ENCODE measurements around the gene C1R. TPM values are rescaled to one million over a fixed set of nuclear protein-coding genes. Genes with fewer than 3 reads are reported as not detected.
"Not testable (repeated sequence)": the region's sequence is repeated elsewhere in the genome, so short reads cannot be mapped to it uniquely, and the experiment has no call there.

Gene C1R
- total RNA-seq, 2 experiments from 2014 or later = 0.30 TPM; not detected in 1

DNA sequence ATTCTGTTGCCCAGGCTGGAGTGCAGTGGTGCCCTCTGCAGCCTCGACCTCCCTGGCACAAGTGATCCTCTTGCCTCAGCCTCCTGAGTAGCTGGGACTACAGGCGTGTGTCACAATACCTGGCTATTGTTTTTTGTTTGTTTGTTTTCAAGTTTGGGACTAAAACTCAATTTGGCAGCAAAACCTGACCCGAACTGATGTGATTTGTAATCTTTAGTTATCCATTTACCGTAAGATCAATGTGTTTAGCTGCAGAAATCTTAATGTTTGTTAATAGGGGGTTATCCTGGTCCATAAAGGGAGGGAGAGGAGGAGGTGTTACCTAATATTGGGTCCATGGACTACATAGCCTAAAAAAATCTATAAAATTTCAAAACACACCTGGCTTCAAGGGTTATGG lies 32.5 kb downstream of the C1R start:
- POLR2A ChIA-PET = no interaction called here
- Histone ChIP-seq H3K27ac (ENCODE audit: low read depth, low read length, poor library complexity, severe bottlenecking) (no peak overlapping the region), H3K4me2 (ENCODE audit: low read length) (no peak overlapping the region), H3K4me3 (ENCODE audit: low read depth, low read length, poor library complexity, severe bottlenecking) (no peak overlapping the region), H3K79me2 (ENCODE audit: insufficient read depth, low read depth, low read length) (no peaks in the 10 kb centered on the region), H4K20me1 (ENCODE audit: insufficient read depth, low read length) (no peaks in the 10 kb centered on the region), H3K9me2 (ENCODE audit: insufficient read depth, low read length) (no peaks in the 10 kb centered on the region), H3K4me1 (ENCODE audit: insufficient read depth, low read length, poor library complexity, severe bottlenecking) (no peaks in the 10 kb centered on the region), H3K36me3 (ENCODE audit: insufficient read depth, low read length) (no peaks in the 10 kb centered on the region), H3K9me3 (ENCODE audit: low read length) (no peaks in the 10 kb centered on the region), H2AFZ (ENCODE audit: low read length) (no peak overlapping the region)
- CTCF ChIA-PET (ENCODE audit: unreplicated experiment) = no interaction called here
- no peak for TF ChIP-seq EZH2phosphoT487 (IDR thresholded peaks at IDR 0.05; ENCODE audit: borderline replicate concordance, low read depth, low read length)
- TF ChIP-seq, protein P1, sequence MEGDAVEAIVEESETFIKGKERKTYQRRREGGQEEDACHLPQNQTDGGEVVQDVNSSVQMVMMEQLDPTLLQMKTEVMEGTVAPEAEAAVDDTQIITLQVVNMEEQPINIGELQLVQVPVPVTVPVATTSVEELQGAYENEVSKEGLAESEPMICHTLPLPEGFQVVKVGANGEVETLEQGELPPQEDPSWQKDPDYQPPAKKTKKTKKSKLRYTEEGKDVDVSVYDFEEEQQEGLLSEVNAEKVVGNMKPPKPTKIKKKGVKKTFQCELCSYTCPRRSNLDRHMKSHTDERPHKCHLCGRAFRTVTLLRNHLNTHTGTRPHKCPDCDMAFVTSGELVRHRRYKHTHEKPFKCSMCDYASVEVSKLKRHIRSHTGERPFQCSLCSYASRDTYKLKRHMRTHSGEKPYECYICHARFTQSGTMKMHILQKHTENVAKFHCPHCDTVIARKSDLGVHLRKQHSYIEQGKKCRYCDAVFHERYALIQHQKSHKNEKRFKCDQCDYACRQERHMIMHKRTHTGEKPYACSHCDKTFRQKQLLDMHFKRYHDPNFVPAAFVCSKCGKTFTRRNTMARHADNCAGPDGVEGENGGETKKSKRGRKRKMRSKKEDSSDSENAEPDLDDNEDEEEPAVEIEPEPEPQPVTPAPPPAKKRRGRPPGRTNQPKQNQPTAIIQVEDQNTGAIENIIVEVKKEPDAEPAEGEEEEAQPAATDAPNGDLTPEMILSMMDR (conservative IDR thresholded peaks at IDR 0.05; ENCODE audit: low read length) = no peak
- no peak for DNase-seq (ENCODE audit: low spot score)
- intact Hi-C loops (cut with micrococcal nuclease; ENCODE audit: unreplicated experiment) = no loop called here
- no TSS peak for BruUV-seq (replicated peaks)

DNA sequence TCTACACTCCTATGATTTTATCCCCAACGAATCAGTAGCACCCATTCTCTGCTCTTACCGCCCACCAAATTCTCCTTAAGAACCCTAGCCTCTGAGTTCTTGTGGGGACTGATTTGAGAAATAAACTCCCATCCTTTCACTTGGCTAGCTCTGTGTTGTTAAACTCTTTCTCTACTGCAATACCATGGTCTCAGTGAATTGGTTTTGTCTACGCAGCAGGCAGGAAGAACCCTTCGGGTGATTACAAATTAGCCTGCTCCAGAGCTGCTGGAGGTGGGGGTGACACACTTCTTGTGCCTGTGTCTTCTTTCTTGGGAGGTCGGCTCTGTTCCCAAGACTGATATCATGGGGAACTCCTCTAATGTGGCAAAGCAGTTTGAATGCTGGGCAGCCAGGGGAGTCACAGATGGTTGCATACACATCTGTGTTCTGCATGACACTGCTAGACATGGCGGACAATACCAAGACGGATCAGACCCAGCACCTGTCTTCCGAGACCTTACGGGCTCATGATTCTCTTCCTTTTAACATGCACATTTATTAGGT lies 33.3 kb downstream of the C1R start:
- no peak overlapping the region for H2AFZ ChIP-seq (ENCODE audit: low read length)
- intact Hi-C loops (cut with micrococcal nuclease; ENCODE audit: unreplicated experiment) = no loop called here
- ChIA-PET POLR2A (interaction anchor here (0.7 kb wide), 1 partner anchor 81 kb away, joined by 4 read pairs; no protein-coding TSS in a partner anchor), CTCF (ENCODE audit: unreplicated experiment) (no interaction called here)
- no peak overlapping the region for H3K27ac ChIP-seq (ENCODE audit: low read depth, low read length, poor library complexity, severe bottlenecking)
- DNase-seq (ENCODE audit: low spot score) = no peak
- no peaks in the 10 kb centered on the region for H3K9me3 ChIP-seq (ENCODE audit: low read length)
- H3K4me1 ChIP-seq (ENCODE audit: insufficient read depth, low read length, poor library complexity, severe bottlenecking) = no peaks in the 10 kb centered on the region
- no TSS peak for BruUV-seq (replicated peaks)
- H3K9me2 ChIP-seq (ENCODE audit: insufficient read depth, low read length) = no peaks in the 10 kb centered on the region
- H3K4me3 ChIP-seq (ENCODE audit: low read depth, low read length, poor library complexity, severe bottlenecking) = no peak overlapping the region
- H4K20me1 ChIP-seq (ENCODE audit: insufficient read depth, low read length) = no peaks in the 10 kb centered on the region
- H3K4me2 ChIP-seq (ENCODE audit: low read length) = no peak overlapping the region
- no peaks in the 10 kb centered on the region for H3K79me2 ChIP-seq (ENCODE audit: insufficient read depth, low read depth, low read length)
- TF ChIP-seq, protein P1 (conservative IDR thresholded peaks at IDR 0.05; ENCODE audit: low read length) = no peak
- TF ChIP-seq EZH2phosphoT487 (IDR thresholded peaks at IDR 0.05; ENCODE audit: borderline replicate concordance, low read depth, low read length) = no peak
- no peaks in the 10 kb centered on the region for H3K36me3 ChIP-seq (ENCODE audit: insufficient read depth, low read length)

DNA sequence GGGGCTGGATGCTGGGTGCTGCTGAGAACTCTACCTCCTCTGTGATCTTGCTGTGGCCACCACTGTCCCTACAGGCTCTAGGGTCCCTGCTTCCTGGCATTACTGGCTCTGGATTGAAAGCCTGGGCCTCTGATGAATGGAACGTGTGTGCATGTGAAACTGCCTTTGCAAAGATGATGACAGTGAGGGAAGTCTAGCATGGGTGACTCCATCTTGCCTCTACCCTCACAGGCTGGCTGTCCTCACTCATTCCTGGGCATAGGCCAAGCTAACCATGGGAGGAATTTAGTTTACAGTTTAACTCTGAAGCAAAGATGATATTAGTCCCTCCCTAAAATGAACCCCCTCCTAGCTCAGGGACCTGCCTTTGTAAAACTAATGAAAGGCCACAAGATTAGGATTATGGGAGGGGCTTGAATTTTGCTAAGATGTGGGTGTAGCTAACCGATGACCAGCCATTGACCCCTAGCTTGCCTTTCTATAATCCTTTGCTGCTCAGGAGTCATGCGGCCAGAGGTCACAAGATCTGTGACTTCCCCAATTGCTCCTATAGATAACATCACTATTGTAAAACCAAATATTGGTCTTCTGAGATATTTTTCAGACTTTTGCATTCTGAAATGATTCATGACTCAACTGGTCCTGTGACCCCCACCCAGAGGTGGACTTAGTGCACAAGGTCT lies 33.9 kb downstream of the C1R start:
- no peak for TF ChIP-seq EZH2phosphoT487 (IDR thresholded peaks at IDR 0.05; ENCODE audit: borderline replicate concordance, low read depth, low read length)
- TF ChIP-seq, protein P1 (conservative IDR thresholded peaks at IDR 0.05; ENCODE audit: low read length) = no peak
- no peaks in the 10 kb centered on the region for H3K9me2 ChIP-seq (ENCODE audit: insufficient read depth, low read length)
- no peak overlapping the region for H3K4me3 ChIP-seq (ENCODE audit: low read depth, low read length, poor library complexity, severe bottlenecking)
- H2AFZ ChIP-seq (ENCODE audit: low read length) = no peak overlapping the region
- H3K4me1 ChIP-seq (ENCODE audit: insufficient read depth, low read length, poor library complexity, severe bottlenecking) = no peaks in the 10 kb centered on the region
- POLR2A ChIA-PET = interaction anchor here (0.6 to 0.7 kb wide), 2 partner anchors 40 to 81 kb away, joined by 3 to 4 read pairs; partner anchors contain the start of gene LPCAT3
- intact Hi-C loops (cut with micrococcal nuclease; ENCODE audit: unreplicated experiment) = no loop called here
- no peaks in the 10 kb centered on the region for H3K79me2 ChIP-seq (ENCODE audit: insufficient read depth, low read depth, low read length)
- no peaks in the 10 kb centered on the region for H3K9me3 ChIP-seq (ENCODE audit: low read length)
- H3K27ac ChIP-seq (ENCODE audit: low read depth, low read length, poor library complexity, severe bottlenecking) = no peak overlapping the region
- no peak overlapping the region for H3K4me2 ChIP-seq (ENCODE audit: low read length)
- DNase-seq (ENCODE audit: low spot score) = no peak
- no TSS peak for BruUV-seq (replicated peaks)
- no peaks in the 10 kb centered on the region for H3K36me3 ChIP-seq (ENCODE audit: insufficient read depth, low read length)
- no peaks in the 10 kb centered on the region for H4K20me1 ChIP-seq (ENCODE audit: insufficient read depth, low read length)
- CTCF ChIA-PET (ENCODE audit: unreplicated experiment) = interaction anchor here (0.9 kb wide), 1 partner anchor 111 kb away, joined by 3 read pairs; no protein-coding TSS in a partner anchor

DNA sequence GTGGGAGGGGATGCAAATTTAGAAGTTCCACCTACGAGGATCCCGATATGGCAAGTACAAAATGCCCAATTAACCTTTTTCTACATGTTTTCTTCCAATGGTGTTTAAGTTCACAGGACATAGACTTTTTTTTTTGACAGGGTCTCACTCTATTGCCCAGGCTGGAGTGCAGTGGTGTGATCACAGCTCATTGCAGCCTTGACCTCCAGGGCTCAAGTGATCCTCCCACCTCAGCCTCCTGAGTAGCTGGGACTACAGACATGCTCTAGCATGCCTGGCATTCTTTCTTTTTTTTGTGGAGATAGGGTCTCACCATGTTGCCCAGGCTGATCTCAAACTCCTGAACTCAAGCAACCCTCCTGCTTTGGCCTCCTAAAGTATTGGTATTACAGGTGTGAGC lies 36.5 kb downstream of the C1R start:
- intact Hi-C loops (cut with micrococcal nuclease; ENCODE audit: unreplicated experiment); H3K9me3 ChIP-seq (ENCODE audit: low read length); H3K9me2 ChIP-seq (ENCODE audit: insufficient read depth, low read length); H3K4me3 ChIP-seq (ENCODE audit: low read depth, low read length, poor library complexity, severe bottlenecking); H3K4me2 ChIP-seq (ENCODE audit: low read length); BruUV-seq (replicated peaks); CTCF ChIA-PET (ENCODE audit: unreplicated experiment); H3K36me3 ChIP-seq (ENCODE audit: insufficient read depth, low read length); H3K4me1 ChIP-seq (ENCODE audit: insufficient read depth, low read length, poor library complexity, severe bottlenecking); H2AFZ ChIP-seq (ENCODE audit: low read length); DNase-seq (ENCODE audit: low spot score); H3K27ac ChIP-seq (ENCODE audit: low read depth, low read length, poor library complexity, severe bottlenecking); H4K20me1 ChIP-seq (ENCODE audit: insufficient read depth, low read length); H3K79me2 ChIP-seq (ENCODE audit: insufficient read depth, low read depth, low read length): not testable (repeated sequence)
- POLR2A ChIA-PET = interaction anchor here (0.5 kb wide), 1 partner anchor 692 kb away, joined by 4 read pairs; the partner anchor contains the start of gene CLEC4C
